Calu3 (cell line): ENCODE data around the gene CCNQ. TPM values are rescaled to one million over a fixed set of nuclear protein-coding genes. Genes with fewer than 3 reads are reported as not detected.

Experiments
- BruUV-seq: library from RNA; stranded (reverse); fragments of 400-500 nt; replicated peaks from 2 replicates; lab custom pipeline; 2021; lab: Mats Ljungman, UMichigan
- CTCF ChIA-PET: fragments of 300-600 bp; sonication (Branson Sonifier 250); formaldehyde crosslinking; loops from one replicate; lab custom pipeline; 2022; ENCODE audit warnings: antibody characterized with exemption; lab: Charles Lee
- DNase-seq: peaks from one replicate; pipeline ENCODE4 v3.0.0; 2022
- H3K27ac Mint-ChIP-seq: one replicate; pipeline ENCODE4 v1.8.0; 2022; ENCODE audit warnings: mixed read lengths; ENCODE audit not compliant: unreplicated experiment
- H3K27me3 Mint-ChIP-seq: one replicate; pipeline ENCODE4 v1.8.0; 2022; ENCODE audit warnings: mixed read lengths; ENCODE audit not compliant: unreplicated experiment
- H3K36me3 Mint-ChIP-seq: one replicate; pipeline ENCODE4 v1.8.0; 2022; ENCODE audit warnings: mild to moderate bottlenecking, moderate library complexity, mixed read lengths; ENCODE audit not compliant: insufficient read depth, unreplicated experiment
- H3K4me1 Mint-ChIP-seq: one replicate; pipeline ENCODE4 v1.8.0; 2022; ENCODE audit warnings: mild to moderate bottlenecking, low read depth, mixed read lengths; ENCODE audit not compliant: unreplicated experiment
- H3K4me3 Mint-ChIP-seq: one replicate; pipeline ENCODE4 v1.8.0; 2022; ENCODE audit warnings: mild to moderate bottlenecking, low read depth, moderate library complexity, mixed read lengths; ENCODE audit not compliant: unreplicated experiment
- H3K9me3 Mint-ChIP-seq: one replicate; pipeline ENCODE4 v1.8.0; 2022; ENCODE audit warnings: low read depth, mixed read lengths; ENCODE audit not compliant: unreplicated experiment
- CTCF ChIP-seq: fragments of 200-600 bp; IDR thresholded peaks from one replicate; pipeline ENCODE4 v1.8.0; 2022; ENCODE audit warnings: antibody characterized with exemption; ENCODE audit not compliant: unreplicated experiment
- intact Hi-C: fragments of 100-400 bp; cut with micrococcal nuclease; formaldehyde crosslinking; loops from one replicate; pipeline ENCODE4 v1.10.0; 2022; ENCODE audit not compliant: unreplicated experiment
- total RNA-seq: library from RNA; stranded (reverse); gene quantifications from 2 replicates; pipeline ENCODE4 v1.2.3, GENCODE V29; 2022

The CCNQ gene
- total RNA-seq, 1 experiment from 2014 or later = 18.9 TPM

DNA sequence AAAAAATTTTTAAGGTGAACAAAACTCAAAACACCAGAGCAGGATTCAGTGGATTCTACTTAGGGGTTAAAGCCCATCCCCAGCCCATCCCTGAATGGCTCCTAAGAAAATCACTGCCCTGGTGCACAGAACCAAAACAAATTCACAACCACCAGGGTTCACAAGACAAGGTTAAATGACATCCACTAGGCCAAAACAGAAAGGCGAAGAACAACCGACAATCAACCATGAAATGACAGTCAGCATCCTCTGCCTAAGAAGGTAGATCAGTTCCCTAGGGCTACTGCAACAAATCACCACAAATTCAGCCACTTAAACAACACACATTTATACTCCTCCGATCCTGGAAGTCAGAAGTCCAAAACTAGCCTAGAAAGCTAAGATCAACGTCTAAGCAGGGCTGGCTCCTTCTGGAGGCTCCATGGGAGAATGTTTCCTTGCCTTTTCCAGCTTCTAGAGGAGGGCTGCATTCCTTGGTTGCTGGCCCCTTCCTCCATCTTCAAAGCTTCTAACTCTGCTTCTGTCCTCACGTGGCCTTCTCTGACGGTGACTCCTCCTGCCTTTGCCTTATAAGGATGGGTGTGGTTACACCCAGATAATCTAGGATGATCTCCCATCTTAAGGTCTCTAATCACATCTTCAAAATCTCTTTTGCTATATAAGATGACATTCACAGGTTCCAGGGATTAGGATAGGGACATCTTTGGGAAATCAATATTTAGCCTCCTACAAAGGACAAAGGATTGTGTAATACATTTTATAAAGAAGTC, 1.8 kb downstream of the CCNQ start:
- Mint-ChIP-seq H3K4me1 (peaks cover 35% of the 10 kb centered on the region), H3K27me3 (no peaks in the 10 kb centered on the region), H3K27ac (no peak overlapping the region), H3K9me3 (no peaks in the 10 kb centered on the region), H3K4me3 (peak overlapping the region; percentile 69), H3K36me3 (peaks cover 24% of the 10 kb centered on the region)
- TF ChIP-seq CTCF = no peak
- BruUV-seq = TSS peak; percentile 56
- DNase-seq = no peak
- intact Hi-C loops = no loop called here
- CTCF ChIA-PET = no interaction called here

- intact Hi-C loops = no loop called here
- H3K9me3 Mint-ChIP-seq = no peaks in the 10 kb centered on the region
- H3K4me1 Mint-ChIP-seq = peaks cover 30% of the 10 kb centered on the region
- H3K4me3 Mint-ChIP-seq = no peak overlapping the region
- CTCF ChIA-PET = no interaction called here
- no TSS peak for BruUV-seq
- no peak overlapping the region for H3K27ac Mint-ChIP-seq
- no peak for DNase-seq
- H3K36me3 Mint-ChIP-seq = peaks cover 24% of the 10 kb centered on the region
- no peaks in the 10 kb centered on the region for H3K27me3 Mint-ChIP-seq
- no peak for TF ChIP-seq CTCF
Observed at GRCh38 chrX:153595859-153596857, 2.8 kb downstream of the CCNQ start.

DNA sequence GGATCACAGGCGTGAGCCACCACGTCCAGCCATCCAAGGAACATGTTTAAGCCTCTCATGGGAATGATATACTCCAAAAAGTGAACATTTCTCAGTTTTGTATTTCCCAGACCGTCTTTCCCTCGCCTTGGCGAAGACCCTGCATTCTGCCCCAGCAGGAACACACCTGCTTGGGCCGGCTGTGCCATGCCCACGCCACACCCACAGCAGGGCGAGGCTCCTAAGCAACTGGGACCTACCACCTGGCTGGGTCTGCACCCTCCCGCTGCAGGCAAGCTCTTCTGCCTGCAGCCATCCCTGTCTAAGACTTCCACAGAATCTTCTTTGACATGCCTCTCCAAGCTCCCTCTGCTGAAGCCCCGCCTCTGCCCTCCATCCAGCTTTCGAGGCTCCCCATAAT, 3.6 kb downstream of the CCNQ start:
- no peaks in the 10 kb centered on the region for H3K9me3 Mint-ChIP-seq

More for the DNA sequence above, 3.6 kb downstream of the CCNQ start:
- H3K4me3 Mint-ChIP-seq = no peak overlapping the region
- no peak for TF ChIP-seq CTCF
- H3K4me1 Mint-ChIP-seq = peaks cover 22% of the 10 kb centered on the region
- no TSS peak for BruUV-seq
- H3K36me3 Mint-ChIP-seq = peaks cover 24% of the 10 kb centered on the region
- intact Hi-C loops = no loop called here
- H3K27ac Mint-ChIP-seq = no peak overlapping the region
- CTCF ChIA-PET = no interaction called here
- no peak for DNase-seq
- H3K27me3 Mint-ChIP-seq = no peaks in the 10 kb centered on the region
